Umbilical cord (tissue), 2 donors: Measurements from ENCODE around the gene COMMD9. TPM values are rescaled to one million over a fixed set of nuclear protein-coding genes. Genes with fewer than 3 reads are reported as not detected.

ENCODE experiments used
- DNase-seq: peaks from one replicate; pipeline ENCODE4 v3.0.0-alpha.2; 2015; ENCODE audit warnings: low spot score
- total RNA-seq: library from RNA; depleted of rRNA; stranded (reverse); fragments of >200 nt; gene quantifications from one replicate; pipeline ENCODE4 v1.2.3, GENCODE V29; 2014; ENCODE audit warnings: low replicate concordance; ENCODE audit not compliant: insufficient read depth

COMMD9 gene
- total RNA-seq, 1 donor from 2014 or later, result 34.7 TPM

DNA sequence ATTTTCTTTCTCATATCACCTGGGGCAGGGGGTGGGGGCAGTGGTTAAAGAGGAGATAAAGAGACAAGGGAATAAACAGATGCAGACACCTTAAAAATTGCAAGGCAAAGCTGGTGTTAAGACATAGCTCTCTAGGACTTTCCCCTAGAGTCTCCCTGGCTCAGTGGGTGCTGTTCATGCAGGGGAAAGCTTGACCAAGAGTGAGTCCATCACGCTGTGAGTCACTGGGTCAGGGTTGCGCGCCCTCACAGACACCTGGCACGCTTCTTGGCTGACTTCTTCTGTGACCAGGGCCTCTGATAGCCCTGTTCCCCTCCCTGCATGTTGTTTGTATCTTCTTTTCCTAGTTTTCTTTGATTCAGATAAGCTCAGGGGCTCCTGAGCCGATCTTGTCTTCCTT is 31.9 kb downstream of the COMMD9 start:
- DNase-seq, result no peak

DNA sequence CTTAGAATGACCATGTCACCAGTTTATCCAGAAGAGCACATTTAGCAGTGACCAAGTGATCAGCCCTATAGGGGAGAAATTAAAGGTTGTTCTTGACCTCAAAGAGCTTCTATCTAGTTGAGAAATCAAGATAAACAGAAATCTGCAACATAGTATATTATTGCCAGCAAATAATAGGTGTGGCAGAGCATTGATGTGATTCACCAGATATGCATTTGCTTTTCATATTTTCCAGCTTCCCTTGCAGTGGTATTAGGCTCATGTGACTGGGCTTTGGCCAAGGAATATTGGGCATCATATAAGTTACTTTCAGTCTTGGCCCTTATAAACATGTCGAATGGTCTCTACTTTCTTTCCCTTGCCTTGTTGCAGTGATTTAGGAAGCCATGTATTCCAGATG is 34.5 kb downstream of the COMMD9 start:
- no peak for DNase-seq

DNA sequence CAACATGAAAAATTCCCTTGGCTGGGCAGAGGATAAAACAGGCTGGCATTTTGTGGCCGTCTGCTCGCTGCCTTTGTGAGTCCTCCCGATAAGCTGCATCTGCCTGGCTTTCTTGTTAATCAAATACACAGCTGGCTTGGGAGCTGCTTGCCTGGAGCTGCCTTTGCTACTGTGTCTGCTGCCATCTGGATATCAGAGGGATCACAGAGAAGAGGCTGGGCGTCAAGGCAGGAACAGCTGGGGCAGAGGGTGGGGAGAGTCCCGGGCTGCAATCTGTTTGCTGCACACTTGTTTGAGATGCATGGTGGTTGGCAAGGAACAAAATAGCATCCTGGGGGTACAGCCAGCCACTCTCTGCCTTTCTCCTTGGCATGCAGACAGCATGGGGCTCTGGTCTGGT is 36.0 kb downstream of the COMMD9 start:
- DNase-seq, result peak; percentile 83

DNA sequence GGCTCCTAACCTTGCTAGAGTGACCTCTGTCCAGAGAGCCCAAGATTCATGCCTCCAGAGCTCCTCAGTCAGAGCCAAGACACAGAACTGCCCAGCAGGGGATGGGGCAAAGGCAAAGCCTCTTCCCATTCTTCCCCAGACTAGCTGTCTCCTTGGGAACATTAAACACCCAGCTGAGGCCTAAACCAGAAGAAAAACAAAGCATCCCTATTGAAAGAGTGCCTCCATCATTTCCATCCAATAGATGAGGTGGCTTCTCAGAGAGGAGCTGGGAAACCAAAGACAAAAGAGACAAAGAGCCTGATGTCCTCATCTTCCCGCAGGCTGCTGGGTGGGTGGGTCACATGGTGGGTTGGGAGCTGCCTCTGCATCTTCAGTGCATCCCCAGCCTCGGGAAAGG is 37.4 kb downstream of the COMMD9 start:
- DNase-seq, result no peak

DNA sequence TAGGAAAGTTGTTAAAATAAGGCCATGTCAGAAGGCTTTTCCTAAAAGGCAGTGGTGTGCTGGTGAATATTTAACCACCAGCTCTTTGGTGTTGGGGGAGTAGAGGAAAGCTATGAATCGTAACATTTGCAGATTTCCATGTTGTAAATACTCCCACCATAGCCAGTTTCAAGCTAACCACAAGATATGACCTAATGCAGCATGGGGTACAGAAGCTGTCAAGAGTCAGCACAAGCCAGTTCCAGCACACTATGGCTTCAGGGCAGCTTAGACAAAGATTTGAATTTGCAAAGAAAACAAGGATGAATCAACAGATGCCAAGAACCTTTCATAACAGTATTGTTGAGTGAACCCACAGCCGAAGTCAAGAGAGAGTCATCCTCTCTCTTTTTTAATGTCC is 40.0 kb downstream of the COMMD9 start:
- DNase-seq, result peak; percentile 44

DNA sequence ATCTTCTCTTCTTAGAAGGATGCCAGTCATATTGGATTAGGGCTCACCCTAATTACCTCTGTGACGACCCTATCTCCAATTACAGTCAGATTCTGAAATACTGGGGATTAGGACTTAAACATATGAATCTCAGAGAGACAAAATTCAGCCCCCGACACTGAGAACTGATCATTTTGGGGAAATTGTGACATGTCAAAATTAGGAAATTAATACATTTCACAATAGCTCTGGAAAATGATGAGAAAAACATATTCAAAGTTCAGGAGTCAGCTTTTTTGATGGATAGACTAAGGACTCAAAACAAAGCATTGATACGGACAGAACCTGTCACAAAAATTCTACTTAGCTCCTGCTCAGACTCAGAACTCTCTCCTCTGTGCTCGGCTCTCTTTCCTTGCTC is 40.8 kb downstream of the COMMD9 start:
- no peak for DNase-seq

DNA sequence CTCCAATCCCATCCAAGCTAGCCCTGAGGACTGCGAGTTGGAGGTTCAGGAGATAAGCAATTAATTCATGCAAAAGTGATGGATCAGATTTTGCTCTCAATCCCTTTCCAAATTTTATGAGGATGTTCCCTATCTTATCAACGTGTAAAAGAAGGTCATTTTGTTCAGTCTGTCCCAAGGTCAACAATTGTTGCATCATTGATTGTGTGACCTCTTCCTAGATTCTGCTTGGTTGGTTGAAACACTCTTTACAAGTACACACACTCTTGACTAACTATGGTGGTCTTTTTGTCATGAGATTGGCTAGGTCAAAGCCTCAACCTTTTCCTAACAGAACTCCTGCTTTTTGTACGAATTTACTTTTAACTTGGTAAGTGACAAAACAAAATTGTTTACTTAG is 41.7 kb downstream of the COMMD9 start:
- DNase-seq, result no peak

DNA sequence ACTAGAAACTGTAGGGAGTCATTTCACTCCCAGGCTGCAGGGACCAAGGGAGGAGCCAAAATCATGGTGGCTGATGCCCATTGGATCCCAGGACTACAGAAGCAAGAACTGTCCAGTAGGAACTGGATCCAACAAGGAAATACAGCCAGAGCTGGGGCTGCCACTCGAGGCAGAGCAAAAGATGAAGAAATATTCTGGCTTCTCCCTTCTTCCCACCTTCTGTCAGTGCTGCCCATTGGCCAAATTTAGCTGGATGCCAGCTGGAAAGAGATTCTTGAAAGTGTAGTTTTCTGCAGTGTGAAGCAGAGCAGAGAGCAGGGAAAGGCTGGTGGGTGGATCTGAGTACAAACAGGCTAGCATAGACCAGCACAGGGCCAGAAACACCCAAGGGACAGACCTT is 45.6 kb downstream of the COMMD9 start:
- DNase-seq, result no peak

DNA sequence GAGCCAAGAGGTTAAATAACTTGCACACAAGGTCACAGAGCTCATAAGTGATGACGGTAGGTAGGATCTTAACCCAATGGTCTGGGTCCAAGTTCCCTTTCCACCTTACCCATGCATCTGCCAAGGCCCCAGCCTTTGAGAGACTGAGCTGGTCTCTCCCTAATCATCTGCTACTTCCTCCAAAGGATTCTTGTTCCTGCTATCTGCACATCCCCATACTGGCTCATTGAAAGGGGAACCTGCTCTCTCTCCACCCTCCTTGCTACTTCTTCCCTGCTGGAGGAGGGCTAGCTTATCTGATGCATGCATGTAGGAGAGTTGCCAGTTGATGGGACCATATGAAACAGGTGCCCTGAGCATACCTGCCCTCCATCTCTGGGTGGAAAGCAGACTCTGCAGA is 47.7 kb downstream of the COMMD9 start:
- no peak for DNase-seq

DNA sequence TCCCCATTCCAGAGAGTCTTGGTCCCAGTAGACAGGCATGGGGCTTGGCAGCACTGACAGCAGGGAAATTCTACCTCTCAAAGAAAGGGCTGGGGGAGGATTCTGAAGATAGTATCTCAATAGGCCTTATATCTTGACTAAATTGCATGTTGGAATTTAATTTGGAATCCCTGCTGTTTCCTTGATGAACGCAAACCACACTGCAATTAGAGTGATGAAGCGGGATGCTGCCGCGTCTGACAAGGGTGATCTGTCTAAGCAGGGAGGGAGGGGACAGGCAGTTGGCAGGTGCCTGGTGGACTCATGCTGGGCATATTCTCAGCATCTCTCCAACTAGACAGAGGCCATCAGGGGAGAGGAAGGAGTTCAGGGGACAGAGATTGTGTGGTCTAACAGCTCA is 48.4 kb downstream of the COMMD9 start:
- no peak for DNase-seq

DNA sequence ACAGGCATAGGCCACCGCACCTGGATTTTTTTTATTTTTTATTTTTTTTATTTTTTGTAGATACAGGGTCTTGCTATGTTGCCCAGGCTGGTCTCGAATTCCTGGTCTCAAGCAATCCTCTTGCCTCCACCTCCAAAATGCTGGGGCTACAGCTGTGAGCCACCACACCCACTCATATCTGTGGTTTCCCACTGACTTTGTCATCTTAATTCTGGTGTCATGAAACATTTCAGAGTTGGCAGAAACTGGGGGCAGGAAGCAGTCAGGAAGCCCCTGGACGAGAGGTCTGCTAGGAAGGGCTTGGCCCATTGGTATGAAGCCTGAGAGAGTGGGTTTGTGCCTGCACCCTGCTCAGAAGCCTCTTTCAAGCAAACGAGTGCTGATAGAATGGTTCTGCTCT is 49.1 kb downstream of the COMMD9 start:
- DNase-seq, result no peak

DNA sequence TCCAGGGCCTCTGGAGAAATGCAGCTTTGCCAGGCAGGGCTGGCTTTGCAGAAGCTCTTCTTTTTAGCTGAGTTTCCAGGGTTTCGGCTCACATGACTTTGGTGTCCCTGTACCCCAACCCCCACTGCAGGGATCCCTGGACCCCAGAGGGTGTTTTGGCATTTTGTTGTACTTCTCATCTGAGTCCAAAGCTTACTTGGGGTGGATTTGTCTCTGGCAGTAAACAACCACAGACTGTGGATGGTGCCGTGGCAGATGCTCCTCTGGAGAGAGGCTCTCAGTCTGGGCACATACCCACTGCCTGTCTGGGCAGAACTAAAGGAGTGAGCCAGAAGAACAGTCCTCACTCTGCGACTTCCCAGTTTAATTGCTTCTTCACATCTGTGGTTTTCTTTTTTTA is 49.6 kb downstream of the COMMD9 start:
- no peak for DNase-seq

DNA sequence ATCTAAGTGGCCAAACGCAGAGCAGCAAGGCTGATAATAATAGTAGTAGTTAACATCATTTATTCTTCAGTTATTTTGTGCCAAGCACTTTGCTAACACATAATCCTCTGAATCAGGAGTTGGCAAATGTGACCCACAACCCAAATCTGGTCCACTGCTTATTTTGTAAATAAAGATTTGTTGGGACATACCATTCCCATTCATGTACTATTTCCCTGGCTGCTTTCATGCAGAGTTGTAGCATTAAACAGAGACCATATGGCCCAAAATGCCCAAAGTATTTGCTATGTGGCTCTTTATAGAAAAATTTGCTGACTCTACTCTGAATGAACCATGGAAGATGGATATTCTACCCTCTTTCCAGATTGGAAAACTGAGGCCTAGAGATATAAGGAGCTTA is 50.3 kb downstream of the COMMD9 start:
- DNase-seq, result no peak

DNA sequence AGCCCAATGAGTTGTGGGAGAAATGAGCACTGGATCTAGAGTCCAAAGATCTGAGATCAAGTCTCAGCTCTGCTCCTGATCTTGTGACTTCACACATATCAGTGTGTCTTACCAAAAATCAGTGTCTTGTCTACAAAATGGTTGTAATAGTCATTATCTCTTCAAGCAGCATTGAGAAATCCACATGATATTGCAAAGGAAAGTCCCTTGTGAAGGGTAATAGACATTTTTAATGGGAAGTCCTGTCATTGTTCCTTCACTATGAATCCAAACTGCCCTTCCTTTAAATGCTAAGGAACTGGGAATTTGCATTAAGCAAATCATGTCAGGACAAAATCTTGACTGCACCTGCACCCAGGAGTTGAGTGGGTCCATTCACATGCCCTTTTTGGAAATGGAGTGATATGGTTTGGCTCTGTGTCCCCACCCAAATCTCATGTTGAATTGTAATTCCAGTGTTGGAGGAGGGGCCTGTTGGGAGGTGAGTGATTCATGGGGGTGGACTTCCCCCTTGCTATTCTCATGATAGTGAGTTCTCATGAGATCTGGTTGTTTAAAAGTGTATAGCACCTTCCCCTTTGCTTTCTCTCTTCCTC is 51.1 kb downstream of the COMMD9 start:
- DNase-seq, result no peak

DNA sequence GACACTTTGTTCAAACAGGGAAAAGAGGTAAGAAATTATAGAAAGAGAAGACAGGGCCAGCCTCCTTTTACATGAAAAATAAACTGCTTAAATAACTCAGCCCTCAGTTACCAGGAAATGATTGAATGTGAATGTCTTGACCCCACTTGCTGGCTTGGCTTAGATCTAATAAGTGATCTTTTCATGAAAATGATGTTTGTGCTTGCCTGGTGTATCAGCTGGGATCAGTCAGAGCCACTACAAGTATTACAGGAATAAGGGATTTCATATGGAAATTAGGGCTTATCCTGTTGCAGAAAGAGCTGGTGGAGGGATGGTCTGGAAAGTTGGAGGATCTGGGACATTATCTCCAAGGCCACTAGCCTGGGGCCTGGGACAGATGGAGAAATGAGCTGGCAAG is 51.8 kb downstream of the COMMD9 start:
- no peak for DNase-seq

DNA sequence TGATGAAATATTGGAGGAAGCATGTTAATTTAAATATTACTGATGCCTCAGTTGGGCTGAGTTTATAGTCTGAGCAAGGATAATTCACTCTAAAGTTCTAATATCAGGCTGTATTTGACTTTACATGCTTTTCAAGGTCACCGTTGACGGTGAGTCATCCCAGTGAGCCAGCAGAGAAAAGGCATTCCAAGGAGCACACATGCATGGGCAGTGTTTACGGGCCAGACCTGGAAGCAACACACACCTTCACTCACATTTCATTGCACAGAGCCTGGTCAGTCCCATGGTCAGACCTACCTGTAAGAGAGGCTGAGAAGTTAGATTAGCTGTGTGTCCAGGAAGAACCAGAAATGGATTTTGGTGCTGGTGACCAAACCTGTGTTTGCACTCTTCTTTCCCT is 53.5 kb downstream of the COMMD9 start:
- DNase-seq, result no peak

DNA sequence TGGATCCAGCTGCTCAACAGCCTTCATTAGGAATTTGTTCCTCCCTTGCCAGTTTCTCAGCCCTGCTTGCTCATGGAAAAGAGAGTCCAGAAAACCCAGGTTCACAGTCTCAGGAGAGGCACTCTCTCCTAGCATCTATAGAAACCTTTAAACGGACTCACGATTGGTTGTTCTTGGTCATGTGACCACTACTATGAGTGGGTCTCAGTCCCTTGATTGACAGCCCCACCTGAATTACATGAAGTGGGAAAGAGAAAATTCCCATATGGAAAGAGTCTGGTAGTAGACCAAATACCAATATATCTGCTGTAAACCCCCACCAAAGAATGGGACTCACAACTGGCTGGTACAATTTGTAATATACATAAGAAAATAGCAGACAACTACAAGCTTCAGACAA is 54.4 kb downstream of the COMMD9 start:
- no peak for DNase-seq

DNA sequence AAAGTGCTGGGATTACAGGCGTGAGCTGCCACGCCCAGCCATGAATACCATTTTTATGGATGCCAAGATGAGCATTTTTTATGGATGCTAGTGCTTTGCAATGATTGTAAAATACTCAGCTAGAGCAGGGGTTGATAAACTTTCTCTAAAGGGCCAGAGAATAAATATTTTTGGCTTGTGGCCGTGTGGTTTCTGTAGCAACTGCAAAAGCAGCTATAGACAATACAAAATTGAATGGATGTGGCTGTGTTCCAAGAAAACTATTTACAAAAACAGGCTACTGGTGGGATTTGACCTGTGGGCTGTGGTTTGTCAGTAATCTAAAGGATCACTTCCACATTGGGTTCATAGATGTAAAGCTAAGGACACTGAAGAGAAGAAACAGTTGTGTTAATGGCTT is 56.0 kb downstream of the COMMD9 start:
- peak; percentile 73 for DNase-seq

DNA sequence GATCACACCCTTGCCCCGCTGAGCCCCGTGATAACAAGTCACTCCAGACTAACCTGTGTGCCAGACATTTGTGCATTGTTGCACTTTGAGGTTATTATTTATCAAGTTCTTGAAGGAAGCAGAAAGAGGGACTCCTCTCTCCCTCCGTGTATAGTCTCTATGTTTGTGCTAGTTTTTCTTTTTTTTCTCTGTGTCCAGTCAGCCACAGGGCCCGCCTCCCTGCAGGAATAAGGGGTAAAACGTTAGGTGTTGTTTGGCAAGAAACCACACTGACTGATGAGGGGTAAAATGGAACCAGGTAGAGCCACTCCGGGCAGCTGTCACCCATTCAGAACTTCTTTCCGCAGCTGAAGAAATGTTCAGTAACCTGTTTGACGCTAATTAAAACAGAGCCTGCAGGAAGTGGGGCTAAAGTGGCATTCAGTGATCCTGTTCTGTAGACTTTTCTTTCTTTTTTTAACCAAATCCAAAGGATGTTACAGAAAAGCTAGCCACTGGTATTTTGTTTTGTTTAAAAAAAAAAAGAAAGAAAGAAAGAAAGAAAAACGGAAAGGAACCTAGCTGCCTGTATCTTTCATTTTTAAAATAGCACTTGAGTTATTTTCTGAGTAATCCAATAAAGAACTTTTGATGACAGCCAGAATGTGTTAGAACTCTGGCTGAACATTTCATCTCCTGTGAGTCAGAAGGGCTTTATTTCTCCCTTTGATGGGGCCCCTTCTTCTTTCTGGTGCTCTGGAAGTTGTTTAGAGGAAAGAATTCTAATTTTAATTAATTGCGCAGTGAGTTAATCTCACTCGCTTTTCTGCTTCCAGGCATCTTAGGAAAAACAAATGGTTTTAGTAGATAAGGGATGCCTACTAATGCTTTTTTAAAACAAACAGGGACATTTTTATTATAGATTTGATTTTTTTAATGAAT is 58.2 kb downstream of the COMMD9 start:
- peak; percentile 93 for DNase-seq

DNA sequence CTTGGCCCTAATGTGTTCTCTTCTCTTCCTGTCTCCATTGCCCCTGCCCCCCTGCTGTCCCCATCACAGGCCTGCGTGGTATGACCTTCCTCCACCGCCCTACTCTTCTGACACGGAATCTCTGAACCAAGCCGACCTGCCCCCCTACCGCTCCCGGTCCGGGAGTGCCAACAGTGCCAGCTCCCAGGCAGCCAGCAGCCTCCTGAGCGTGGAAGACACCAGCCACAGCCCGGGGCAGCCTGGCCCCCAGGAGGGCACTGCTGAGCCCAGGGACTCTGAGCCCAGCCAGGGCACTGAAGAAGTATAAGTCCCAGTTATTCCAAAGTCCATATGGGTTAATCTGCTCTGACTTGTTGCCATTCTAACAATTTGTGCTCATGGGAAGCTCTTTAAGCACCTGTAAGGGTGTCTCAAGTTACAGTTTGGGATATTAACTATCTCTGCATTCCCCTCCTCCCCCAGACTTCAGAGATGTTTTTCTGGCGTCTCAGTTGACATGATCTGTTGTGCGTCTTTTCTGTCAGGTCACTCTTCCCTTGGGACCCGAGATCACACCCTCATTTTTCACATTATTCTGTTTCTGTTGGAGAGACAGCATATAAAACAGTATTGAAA is 60.0 kb downstream of the COMMD9 start:
- no peak for DNase-seq

DNA sequence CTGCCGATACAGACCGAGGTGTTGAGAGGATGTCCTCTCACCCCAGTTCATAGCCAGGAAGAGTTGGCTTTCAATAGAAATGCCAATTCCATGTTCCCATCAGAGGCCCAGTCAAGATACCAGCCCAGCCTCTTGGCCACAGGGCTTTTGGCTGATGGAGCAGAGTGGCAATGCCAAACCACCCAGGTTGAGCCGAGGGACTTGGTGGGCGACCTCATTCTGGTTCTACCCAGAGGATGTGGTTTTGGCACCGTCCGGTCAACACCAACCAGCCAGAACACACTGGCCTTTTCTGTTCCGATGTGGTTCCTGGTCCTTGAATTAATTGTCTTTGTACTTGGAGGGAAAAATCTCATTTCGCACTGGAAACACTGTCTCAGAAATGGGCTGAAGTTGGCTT is 60.5 kb downstream of the COMMD9 start:
- DNase-seq, result no peak

DNA sequence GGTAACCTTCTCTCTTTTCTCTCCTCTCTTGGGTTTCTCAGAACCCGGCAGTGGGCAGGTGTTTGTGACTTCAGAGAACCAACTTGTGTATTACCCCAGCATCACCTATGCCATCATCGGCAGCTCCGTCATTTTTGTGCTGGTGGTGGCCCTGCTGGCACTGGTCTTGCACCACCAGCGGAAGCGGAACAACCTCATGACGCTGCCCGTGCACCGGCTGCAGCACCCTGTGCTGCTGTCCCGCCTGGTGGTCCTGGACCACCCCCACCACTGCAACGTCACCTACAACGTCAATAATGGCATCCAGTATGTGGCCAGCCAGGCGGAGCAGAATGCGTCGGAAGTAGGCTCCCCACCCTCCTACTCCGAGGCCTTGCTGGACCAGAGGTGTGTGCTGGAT is 62.2 kb downstream of the COMMD9 start:
- no peak for DNase-seq
